NCI-H345 (cell line): Measurements from ENCODE around the gene OSBPL10.
A peak's percentile ranks its signal among the peaks of the same experiment; 100 is the strongest.

Experiments
- DNase-seq: peaks from one replicate; lab custom pipeline; 2025; lab: John Stamatoyannopoulos, UW

Gene OSBPL10

GRCh38 chr3:31988271-31988670, 7.2 kb upstream of the OSBPL10 start:
- no peak for DNase-seq

GRCh38 chr3:31985831-31986230, 4.8 kb upstream of the OSBPL10 start:
- no peak for DNase-seq

- DNase-seq, result no peak
Observed at GRCh38 chr3:31984321-31984720, 3.3 kb upstream of the OSBPL10 start.

- peak; percentile 65 for DNase-seq
Observed at GRCh38 chr3:31980530-31981205, 394 bp downstream of the OSBPL10 start.

GRCh38 chr3:31979001-31979697, 1.9 kb downstream of the OSBPL10 start:
- no peak for DNase-seq

- no peak for DNase-seq
Observed at GRCh38 chr3:31978553-31978952, 2.5 kb downstream of the OSBPL10 start.

- DNase-seq, result no peak
Observed at GRCh38 chr3:31977736-31978135, 3.3 kb downstream of the OSBPL10 start.

GRCh38 chr3:31976302-31976701, 4.8 kb downstream of the OSBPL10 start:
- no peak for DNase-seq

GRCh38 chr3:31974964-31975363, 6.1 kb downstream of the OSBPL10 start:
- DNase-seq, result no peak

- DNase-seq, result no peak
Observed at GRCh38 chr3:31974471-31974870, 6.6 kb downstream of the OSBPL10 start.

- no peak for DNase-seq
Observed at GRCh38 chr3:31973837-31974236, 7.2 kb downstream of the OSBPL10 start.

- no peak for DNase-seq
Observed at GRCh38 chr3:31973081-31973480, 8.0 kb downstream of the OSBPL10 start.

- DNase-seq, result no peak
Observed at GRCh38 chr3:31971607-31972006, 9.5 kb downstream of the OSBPL10 start.

GRCh38 chr3:31968927-31969418, 12.1 kb downstream of the OSBPL10 start:
- DNase-seq, result no peak

- no peak for DNase-seq
Observed at GRCh38 chr3:31968369-31968926, 12.6 kb downstream of the OSBPL10 start.

GRCh38 chr3:31967592-31967991, 13.5 kb downstream of the OSBPL10 start:
- DNase-seq, result no peak

- no peak for DNase-seq
Observed at GRCh38 chr3:31966978-31967591, 14.0 kb downstream of the OSBPL10 start.

- no peak for DNase-seq
Observed at GRCh38 chr3:31962801-31963205, 18.3 kb downstream of the OSBPL10 start.

- DNase-seq, result peak; percentile 30
Observed at GRCh38 chr3:31960793-31961431, 20.1 kb downstream of the OSBPL10 start.

- no peak for DNase-seq
Observed at GRCh38 chr3:31959951-31960792, 20.9 kb downstream of the OSBPL10 start.

GRCh38 chr3:31959251-31959650, 21.8 kb downstream of the OSBPL10 start:
- DNase-seq, result no peak
